ENCODE results near the gene TXLNA.

DNA sequence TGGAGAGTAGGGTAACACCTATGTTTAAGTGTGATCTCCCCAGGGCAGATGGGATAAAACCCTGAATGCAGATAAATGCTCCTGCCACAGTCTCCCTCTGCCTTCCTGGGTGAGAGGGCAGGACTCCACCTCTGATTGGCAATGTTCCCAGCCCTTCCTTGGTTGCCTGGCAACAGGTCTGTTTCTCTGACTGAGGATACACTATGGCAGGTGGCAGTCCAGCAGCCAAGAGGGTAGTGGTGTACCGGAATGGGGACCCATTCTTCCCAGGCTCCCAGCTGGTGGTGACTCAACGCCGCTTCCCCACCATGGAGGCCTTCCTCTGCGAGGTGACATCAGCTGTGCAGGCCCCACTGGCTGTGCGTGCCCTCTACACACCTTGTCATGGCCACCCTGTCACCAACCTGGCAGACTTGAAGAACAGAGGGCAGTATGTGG, 29.4 kb downstream of the TXLNA start, which contains the start of gene DCDC2B:
- TF ChIP-seq, protein P1, sequence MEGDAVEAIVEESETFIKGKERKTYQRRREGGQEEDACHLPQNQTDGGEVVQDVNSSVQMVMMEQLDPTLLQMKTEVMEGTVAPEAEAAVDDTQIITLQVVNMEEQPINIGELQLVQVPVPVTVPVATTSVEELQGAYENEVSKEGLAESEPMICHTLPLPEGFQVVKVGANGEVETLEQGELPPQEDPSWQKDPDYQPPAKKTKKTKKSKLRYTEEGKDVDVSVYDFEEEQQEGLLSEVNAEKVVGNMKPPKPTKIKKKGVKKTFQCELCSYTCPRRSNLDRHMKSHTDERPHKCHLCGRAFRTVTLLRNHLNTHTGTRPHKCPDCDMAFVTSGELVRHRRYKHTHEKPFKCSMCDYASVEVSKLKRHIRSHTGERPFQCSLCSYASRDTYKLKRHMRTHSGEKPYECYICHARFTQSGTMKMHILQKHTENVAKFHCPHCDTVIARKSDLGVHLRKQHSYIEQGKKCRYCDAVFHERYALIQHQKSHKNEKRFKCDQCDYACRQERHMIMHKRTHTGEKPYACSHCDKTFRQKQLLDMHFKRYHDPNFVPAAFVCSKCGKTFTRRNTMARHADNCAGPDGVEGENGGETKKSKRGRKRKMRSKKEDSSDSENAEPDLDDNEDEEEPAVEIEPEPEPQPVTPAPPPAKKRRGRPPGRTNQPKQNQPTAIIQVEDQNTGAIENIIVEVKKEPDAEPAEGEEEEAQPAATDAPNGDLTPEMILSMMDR (IDR thresholded peaks at IDR 0.05; ENCODE audit: insufficient read depth, low read length, poor library complexity, severe bottlenecking): no peak
- no peak for TF ChIP-seq EZH2phosphoT487 (conservative IDR thresholded peaks at IDR 0.05; ENCODE audit: low read length)
